Effector CD8-positive, alpha-beta T cell (primary cell): ENCODE measurements around the gene RASL11B.

Experiments
- DNase-seq: peaks from one replicate; lab custom pipeline; 2025; lab: John Stamatoyannopoulos, UW

Gene RASL11B

GRCh38 chr4:52915730-52916300 is 53.7 kb downstream of the RASL11B start:
- DNase-seq: no peak
